Measurements from ENCODE around the gene SMLR1.

SMLR1 gene

GRCh38 chr6:130824978-130825694, 2.1 kb upstream of the SMLR1 start:
- TF ChIP-seq NFIC (IDR thresholded peaks at IDR 0.05): no peak

GRCh38 chr6:130825772-130826441, 1.3 kb upstream of the SMLR1 start:
- TF ChIP-seq TCF12 (IDR thresholded peaks at IDR 0.05; ENCODE audit: low read depth) (no peak), TEAD4 (IDR thresholded peaks at IDR 0.05) (no peak), CEBPB (IDR thresholded peaks at IDR 0.05) (no peak), YY1 (IDR thresholded peaks at IDR 0.05; ENCODE audit: low read depth) (no peak), EGR1 (IDR thresholded peaks at IDR 0.05) (no peak), TAF1 (IDR thresholded peaks at IDR 0.05; ENCODE audit: low read depth) (no peak), EP300 (IDR thresholded peaks at IDR 0.05; ENCODE audit: borderline replicate concordance) (no peak), CREB1 (IDR thresholded peaks at IDR 0.05; ENCODE audit: low read depth) (no peak), NFIC (IDR thresholded peaks at IDR 0.05) (no peak), REST (IDR thresholded peaks at IDR 0.05; ENCODE audit: low read depth) (no peak), ZBTB7A (IDR thresholded peaks at IDR 0.05; ENCODE audit: low read depth) (no peak), USF1 (IDR thresholded peaks at IDR 0.05) (no peak)

- TF ChIP-seq TAF1 (IDR thresholded peaks at IDR 0.05; ENCODE audit: low read depth) (no peak), REST (IDR thresholded peaks at IDR 0.05; ENCODE audit: low read depth) (no peak), CEBPB (IDR thresholded peaks at IDR 0.05) (no peak), RAD21 (IDR thresholded peaks at IDR 0.05; ENCODE audit: low read depth) (no peak), USF1 (IDR thresholded peaks at IDR 0.05) (no peak), YY1 (IDR thresholded peaks at IDR 0.05; ENCODE audit: low read depth) (no peak), FOXM1 (IDR thresholded peaks at IDR 0.05; ENCODE audit: borderline replicate concordance, low read depth) (no peak), NFIC (IDR thresholded peaks at IDR 0.05) (no peak), EP300 (IDR thresholded peaks at IDR 0.05; ENCODE audit: borderline replicate concordance) (no peak), EGR1 (IDR thresholded peaks at IDR 0.05) (no peak), CREB1 (IDR thresholded peaks at IDR 0.05; ENCODE audit: low read depth) (no peak), MAX (IDR thresholded peaks at IDR 0.05) (no peak), TEAD4 (IDR thresholded peaks at IDR 0.05) (no peak)
Observed at GRCh38 chr6:130826442-130827246, 562 bp upstream of the SMLR1 start.

GRCh38 chr6:130829333-130829910, 2.2 kb downstream of the SMLR1 start:
- TF ChIP-seq YY1 (IDR thresholded peaks at IDR 0.05; ENCODE audit: low read depth) (no peak), EGR1 (IDR thresholded peaks at IDR 0.05) (no peak), TAF1 (IDR thresholded peaks at IDR 0.05; ENCODE audit: low read depth) (no peak), FOXM1 (IDR thresholded peaks at IDR 0.05; ENCODE audit: borderline replicate concordance, low read depth) (no peak), CEBPB (IDR thresholded peaks at IDR 0.05) (no peak), TCF12 (IDR thresholded peaks at IDR 0.05; ENCODE audit: low read depth) (no peak), EP300 (IDR thresholded peaks at IDR 0.05; ENCODE audit: borderline replicate concordance) (no peak), MAX (IDR thresholded peaks at IDR 0.05) (no peak), REST (IDR thresholded peaks at IDR 0.05; ENCODE audit: low read depth) (no peak), NFIC (IDR thresholded peaks at IDR 0.05) (no peak), ZBTB7A (IDR thresholded peaks at IDR 0.05; ENCODE audit: low read depth) (no peak)

Data from Ishikawa (cell line).